ENCODE results near the gene SLC39A3. TPM values are rescaled to one million over a fixed set of nuclear protein-coding genes. Genes with fewer than 3 reads are reported as not detected.
A peak's percentile ranks its signal among the peaks of the same experiment; 100 is the strongest.

Gene SLC39A3
- total and polyA plus RNA-seq, 7 donors, result 16.9 to 70.1 (median 26.8) TPM

DNA sequence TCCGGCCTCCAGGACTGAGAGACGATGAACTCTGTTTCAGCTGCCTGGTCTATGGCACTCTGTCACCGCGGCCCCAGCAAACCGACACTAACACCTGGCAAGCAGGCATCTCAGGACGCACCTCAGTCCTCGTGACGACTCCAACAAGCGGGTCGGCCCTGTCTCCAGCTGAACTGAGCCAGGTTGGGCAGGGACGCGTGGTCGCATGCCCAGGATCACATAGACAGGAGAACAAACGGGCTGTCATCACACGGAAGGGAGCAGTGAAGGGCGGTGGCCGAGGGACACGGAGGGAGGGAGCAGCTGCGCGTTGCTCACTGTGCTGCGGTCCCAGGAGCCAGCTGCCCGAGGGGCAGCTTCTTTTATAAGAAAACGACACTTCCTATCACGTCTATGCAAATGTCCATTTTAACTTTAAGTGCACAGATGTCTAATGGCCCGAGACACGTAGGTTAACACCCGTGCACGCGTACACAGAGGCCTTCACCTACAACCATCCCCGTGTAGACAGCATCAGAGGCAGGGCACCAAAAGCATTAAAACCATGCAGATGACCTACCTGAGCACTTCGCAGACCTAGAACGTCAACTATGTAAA, 34.4 kb upstream of the SLC39A3 start:
- ATAC-seq, result peak; percentile 9 to 50 (median 16)
- H3K36me3 ChIP-seq (ENCODE audit: insufficient read depth in 1 of 2, low read depth in 1 of 2), result no peaks in the 10 kb centered on the region

DNA sequence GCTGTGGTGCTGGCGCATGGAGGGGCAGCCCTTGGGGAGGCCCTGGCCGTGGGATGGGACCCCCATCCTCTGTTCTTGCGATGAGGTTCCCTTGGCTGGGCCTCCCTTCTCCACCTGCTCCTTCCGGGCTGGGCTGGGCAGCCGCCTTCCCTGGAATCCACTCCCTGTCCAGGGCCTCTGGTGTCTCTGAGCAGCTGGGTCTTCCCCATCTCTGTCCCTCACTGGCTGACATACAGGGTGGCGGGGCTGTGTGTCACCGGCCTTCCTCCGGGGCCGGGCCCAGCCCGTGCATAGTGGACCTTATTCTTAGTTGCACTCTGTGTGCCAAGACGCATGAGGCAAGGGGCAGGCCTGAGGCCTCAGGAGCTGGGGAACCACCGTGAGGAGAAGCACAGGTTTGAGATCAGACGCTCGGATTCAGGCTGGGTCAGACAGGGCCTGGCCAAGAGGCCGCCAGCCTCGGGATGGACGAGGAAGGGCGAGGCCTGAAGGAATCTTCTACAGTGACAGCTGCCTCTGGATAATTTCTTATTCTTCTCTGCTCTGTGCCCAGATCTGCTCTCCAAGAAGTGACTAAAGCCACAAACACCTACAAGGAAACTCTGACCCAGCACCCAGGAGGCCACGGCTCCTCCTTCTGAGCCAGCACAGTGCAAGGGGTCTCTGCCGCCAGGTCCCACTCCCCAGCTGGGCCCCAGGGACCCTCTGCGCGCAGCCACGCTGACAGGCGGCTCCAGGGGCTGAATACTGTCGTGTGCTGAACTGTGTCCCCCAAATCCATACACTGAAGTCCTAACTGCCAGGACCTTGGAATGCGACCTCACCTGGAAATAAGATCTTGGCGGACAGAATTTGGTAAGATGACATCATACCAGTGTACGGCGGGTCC, 32.2 kb upstream of the SLC39A3 start:
- Histone ChIP-seq H3K27ac (peak overlapping the region; percentile 87), H3K4me1 (peaks cover 61% of the 10 kb centered on the region), H3K4me3 (no peak overlapping the region), H3K36me3 (ENCODE audit: insufficient read depth in 1 of 2, low read depth in 1 of 2) (peaks cover 0 to 17% of the 10 kb centered on the region in 2 donors), H3K27me3 (ENCODE audit: insufficient read depth in 3 of 3, low read length in 2 of 3) (no peaks in the 10 kb centered on the region), H3K9me3 (no peaks in the 10 kb centered on the region)
- intact Hi-C loops (cut with DNase I), result no loop called here
- peak; percentile 69 to 86 (median 80) for ATAC-seq
- peak; percentile 43 to 82 for DNase-seq
- 54 to 65% (median 55%) methylated on average over 28 to 29 of the region's 29 CpGs for WGBS, 3 donors
- TF ChIP-seq, protein P1, sequence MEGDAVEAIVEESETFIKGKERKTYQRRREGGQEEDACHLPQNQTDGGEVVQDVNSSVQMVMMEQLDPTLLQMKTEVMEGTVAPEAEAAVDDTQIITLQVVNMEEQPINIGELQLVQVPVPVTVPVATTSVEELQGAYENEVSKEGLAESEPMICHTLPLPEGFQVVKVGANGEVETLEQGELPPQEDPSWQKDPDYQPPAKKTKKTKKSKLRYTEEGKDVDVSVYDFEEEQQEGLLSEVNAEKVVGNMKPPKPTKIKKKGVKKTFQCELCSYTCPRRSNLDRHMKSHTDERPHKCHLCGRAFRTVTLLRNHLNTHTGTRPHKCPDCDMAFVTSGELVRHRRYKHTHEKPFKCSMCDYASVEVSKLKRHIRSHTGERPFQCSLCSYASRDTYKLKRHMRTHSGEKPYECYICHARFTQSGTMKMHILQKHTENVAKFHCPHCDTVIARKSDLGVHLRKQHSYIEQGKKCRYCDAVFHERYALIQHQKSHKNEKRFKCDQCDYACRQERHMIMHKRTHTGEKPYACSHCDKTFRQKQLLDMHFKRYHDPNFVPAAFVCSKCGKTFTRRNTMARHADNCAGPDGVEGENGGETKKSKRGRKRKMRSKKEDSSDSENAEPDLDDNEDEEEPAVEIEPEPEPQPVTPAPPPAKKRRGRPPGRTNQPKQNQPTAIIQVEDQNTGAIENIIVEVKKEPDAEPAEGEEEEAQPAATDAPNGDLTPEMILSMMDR (IDR thresholded peaks at IDR 0.05), result no peak

More for the DNA sequence above, 34.4 kb upstream of the SLC39A3 start:
- TF ChIP-seq, protein P1 (IDR thresholded peaks at IDR 0.05), result no peak
- Histone ChIP-seq H3K4me3 (peak overlapping the region; percentile 27), H3K4me1 (peaks cover 75% of the 10 kb centered on the region), H3K27me3 (ENCODE audit: insufficient read depth in 3 of 3, low read length in 2 of 3) (no peaks in the 10 kb centered on the region), H3K27ac (peak overlapping the region; percentile 76), H3K9me3 (no peaks in the 10 kb centered on the region)
- WGBS, 3 donors, result 52 to 58% (median 56%) methylated on average over 32 of the region's 32 CpGs
- intact Hi-C loops (cut with DNase I), result no loop called here
- peak in 1 of 2 donors; percentile 57 for DNase-seq

DNA sequence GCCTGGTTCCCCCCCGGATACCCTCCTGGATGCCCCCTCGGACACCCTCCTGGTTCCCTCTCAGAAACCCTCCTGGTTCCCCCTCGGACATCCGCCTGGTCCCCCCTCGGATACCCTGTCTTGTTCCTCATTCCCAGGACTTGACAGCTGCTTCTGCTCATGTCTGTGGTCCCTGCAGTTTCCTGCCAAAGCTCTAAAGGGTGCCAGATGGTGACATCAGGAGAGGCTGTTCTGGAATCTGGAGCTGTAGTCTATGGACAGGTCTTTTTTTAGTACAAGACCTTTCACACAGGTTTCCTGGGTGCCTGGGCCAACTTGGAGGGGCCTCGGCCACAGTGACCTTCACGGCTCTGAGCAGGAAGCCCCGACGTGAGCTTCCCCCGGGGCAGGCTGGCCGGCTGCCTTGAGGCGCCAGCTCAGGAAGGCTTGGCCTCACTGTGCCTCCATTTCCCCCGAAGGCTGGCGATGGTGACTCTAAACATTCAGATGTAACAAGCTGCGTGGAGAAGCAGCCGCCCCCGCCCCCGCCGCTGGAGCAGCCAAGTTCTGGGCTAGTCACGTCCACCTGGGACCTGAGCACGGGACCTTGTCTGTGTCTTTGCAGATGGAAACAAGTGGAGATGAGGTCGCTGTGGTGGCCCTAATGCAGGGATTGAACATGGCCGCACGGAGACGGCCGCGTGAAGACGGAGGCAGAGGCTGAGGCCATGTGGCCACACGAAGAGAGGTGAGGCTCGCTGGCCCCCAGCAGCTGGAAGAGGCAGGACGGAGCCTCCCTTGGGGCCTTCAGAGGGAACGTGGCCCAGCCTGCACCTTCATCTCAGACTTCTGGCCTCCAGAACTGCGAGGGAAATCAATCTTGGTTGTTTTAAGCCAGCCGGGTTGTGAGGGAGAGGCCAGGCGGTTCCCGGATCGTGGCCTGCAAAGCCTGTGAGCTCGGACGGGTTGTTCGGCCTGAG, 30.5 kb upstream of the SLC39A3 start:
- Histone ChIP-seq H3K4me3 (peak overlapping the region; percentile 24), H3K9me3 (no peaks in the 10 kb centered on the region), H3K27me3 (ENCODE audit: insufficient read depth in 3 of 3, low read length in 2 of 3) (no peaks in the 10 kb centered on the region), H3K27ac (peak overlapping the region; percentile 87), H3K36me3 (ENCODE audit: insufficient read depth in 1 of 2, low read depth in 1 of 2) (peaks cover 4 to 33% of the 10 kb centered on the region in 2 donors), H3K4me1 (peaks cover 48% of the 10 kb centered on the region)
- 31 to 42% (median 34%) methylated on average over 40 of the region's 40 CpGs for WGBS, 3 donors
- peak; percentile 44 to 63 for DNase-seq
- intact Hi-C loops (cut with DNase I), result no loop called here
- TF ChIP-seq, protein P1 (IDR thresholded peaks at IDR 0.05), result no peak
- ATAC-seq, result peak; percentile 70 to 77 (median 74)

DNA sequence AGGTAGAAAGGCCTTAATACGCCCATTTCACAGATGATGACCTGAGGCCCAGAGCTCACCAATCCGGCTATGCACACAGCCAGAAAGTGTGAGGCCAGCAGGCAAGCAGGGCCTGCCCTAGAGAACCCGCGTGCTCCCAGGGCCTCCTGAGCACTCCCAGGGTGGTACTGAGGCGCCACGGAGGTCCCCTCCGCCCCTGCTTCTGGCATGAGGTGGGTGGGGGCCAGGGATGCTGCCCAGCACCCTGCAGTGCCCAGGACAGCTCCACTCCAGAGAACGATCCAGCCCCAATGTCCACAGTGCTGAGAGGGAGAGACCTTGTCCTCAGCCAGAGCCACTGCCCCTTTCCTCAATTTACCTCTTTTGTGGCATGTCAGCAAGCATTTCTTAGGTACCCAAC, 29.4 kb upstream of the SLC39A3 start:
- Histone ChIP-seq H3K4me3 (no peak overlapping the region), H3K9me3 (no peaks in the 10 kb centered on the region), H3K4me1 (peaks cover 37% of the 10 kb centered on the region), H3K27me3 (ENCODE audit: insufficient read depth in 3 of 3, low read length in 2 of 3) (no peaks in the 10 kb centered on the region), H3K27ac (peak overlapping the region; percentile 16), H3K36me3 (ENCODE audit: insufficient read depth in 1 of 2, low read depth in 1 of 2) (peaks cover 7 to 45% of the 10 kb centered on the region in 2 donors)
- ATAC-seq (no peak), DNase-seq (no peak)
- TF ChIP-seq, protein P1 (IDR thresholded peaks at IDR 0.05), result no peak
- intact Hi-C loops (cut with DNase I), result loop anchor here in 1 of 2 donors (5.0 kb wide), 1 partner anchor 37 kb away; no protein-coding TSS in a partner anchor
- WGBS, 3 donors, result 90 to 96% (median 91%) methylated on average over 8 of the region's 8 CpGs
